Activated CD4-positive, alpha-beta T cell treated with anti-CD3 and anti-CD28 coated beads for 36 hours (primary cell): ENCODE results near the gene AAMP. TPM values are rescaled to one million over a fixed set of nuclear protein-coding genes. Genes with fewer than 3 reads are reported as not detected.
"Not testable (repeated sequence)": the region's sequence is repeated elsewhere in the genome, so short reads cannot be mapped to it uniquely, and the experiment has no call there.

Experiments
- ATAC-seq: fragments of 200-7000 bp; cut with Tn5 transposase; one replicate; pipeline ENCODE4 v1.10.0; 2021; ENCODE audit warnings: mild to moderate bottlenecking, moderate library complexity
- CTCF ChIA-PET: fragments of 350-600 bp; sonication (Branson Sonifier 250); formaldehyde crosslinking; loops from one replicate; lab custom pipeline; 2021; ENCODE audit warnings: antibody characterized with exemption; lab: Charles Lee
- POLR2A ChIA-PET: fragments of 350-600 bp; sonication (Branson Sonifier 250); formaldehyde crosslinking; loops from one replicate; lab custom pipeline; 2021; ENCODE audit warnings: antibody characterized with exemption, inconsistent platforms; lab: Charles Lee
- DNase-seq: peaks from one replicate; pipeline ENCODE4 v3.0.0-alpha.2; 2020
- H3K27ac Mint-ChIP-seq: one replicate; pipeline ENCODE4 v1.8.0; 2021; ENCODE audit warnings: mixed read lengths
- H3K27me3 Mint-ChIP-seq: one replicate; pipeline ENCODE4 v1.8.0; 2021; ENCODE audit warnings: mixed read lengths
- H3K36me3 Mint-ChIP-seq: one replicate; pipeline ENCODE4 v1.8.0; 2021; ENCODE audit warnings: low read depth, mixed read lengths
- H3K4me1 Mint-ChIP-seq: one replicate; pipeline ENCODE4 v1.8.0; 2021; ENCODE audit warnings: mixed read lengths
- H3K4me3 Mint-ChIP-seq: one replicate; pipeline ENCODE4 v1.8.0; 2021; ENCODE audit warnings: mild to moderate bottlenecking, moderate library complexity, mixed read lengths
- H3K9me3 Mint-ChIP-seq: one replicate; pipeline ENCODE4 v1.8.0; 2021; ENCODE audit warnings: low read depth, mixed read lengths
- intact Hi-C, 2 experiments: fragments of 100-400 bp; cut with DNase I in 1 of 2; cut with micrococcal nuclease in 1 of 2; formaldehyde crosslinking; loops; one replicate each; pipeline versions ENCODE4 v1.14.2 to v1.15.1; 2022 to 2024; cut with DNase I, micrococcal nuclease
- total RNA-seq, 2 experiments: library from RNA; stranded (reverse); gene quantifications; one replicate each; pipeline ENCODE4 v1.2.3, GENCODE V29; 2021

AAMP gene, protein sequence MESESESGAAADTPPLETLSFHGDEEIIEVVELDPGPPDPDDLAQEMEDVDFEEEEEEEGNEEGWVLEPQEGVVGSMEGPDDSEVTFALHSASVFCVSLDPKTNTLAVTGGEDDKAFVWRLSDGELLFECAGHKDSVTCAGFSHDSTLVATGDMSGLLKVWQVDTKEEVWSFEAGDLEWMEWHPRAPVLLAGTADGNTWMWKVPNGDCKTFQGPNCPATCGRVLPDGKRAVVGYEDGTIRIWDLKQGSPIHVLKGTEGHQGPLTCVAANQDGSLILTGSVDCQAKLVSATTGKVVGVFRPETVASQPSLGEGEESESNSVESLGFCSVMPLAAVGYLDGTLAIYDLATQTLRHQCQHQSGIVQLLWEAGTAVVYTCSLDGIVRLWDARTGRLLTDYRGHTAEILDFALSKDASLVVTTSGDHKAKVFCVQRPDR
- 10 to 100 TPM; 49.7 to 72.2 TPM for total RNA-seq

DNA sequence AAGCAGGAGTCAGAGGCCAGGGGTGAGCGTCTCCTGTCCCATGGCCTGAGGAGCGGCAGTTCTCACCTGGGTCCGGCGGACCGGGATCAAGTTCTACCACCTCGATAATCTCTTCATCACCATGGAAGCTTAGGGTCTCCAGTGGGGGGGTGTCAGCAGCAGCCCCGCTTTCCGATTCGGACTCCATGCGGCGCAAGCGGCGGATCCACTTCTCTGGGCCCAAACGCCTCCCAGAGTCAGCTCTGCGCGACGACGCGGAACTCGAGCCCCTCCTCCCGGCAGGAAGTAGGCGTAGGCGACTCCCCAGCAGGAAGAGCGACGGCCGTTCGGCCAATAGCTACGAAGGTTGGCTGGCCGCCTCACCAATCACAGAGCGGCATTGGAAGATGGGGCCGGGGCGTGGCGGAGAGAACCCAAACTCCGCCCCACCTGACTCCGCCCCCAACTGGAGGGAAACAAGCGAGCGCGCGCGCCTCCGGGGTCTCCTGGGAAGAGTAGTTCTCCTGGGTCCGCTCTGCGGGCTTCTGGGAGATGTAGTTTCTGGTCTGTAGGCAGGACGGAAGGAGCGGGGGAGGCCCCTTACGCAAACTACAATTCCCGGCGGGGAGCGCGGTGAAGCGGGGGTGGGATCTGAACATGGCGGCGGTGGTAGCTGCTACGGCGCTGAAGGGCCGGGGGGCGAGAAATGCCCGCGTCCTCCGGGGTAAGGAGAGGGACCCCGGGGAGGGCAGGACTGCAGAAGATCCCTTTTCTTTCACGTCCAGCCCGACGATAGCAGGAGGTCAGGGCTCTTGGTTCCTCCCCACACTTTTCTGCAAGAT lies at the start of gene AAMP, which contains the start of gene PNKD:
TSS of gene AAMP (minus strand) at position 238 of the 821 bp plus-strand sequence. CDS start at position 187, 51 bp downstream.
TSS of gene PNKD (plus strand) at position 620 of the 821 bp plus-strand sequence. CDS start at position 637, 17 bp downstream.
- intact Hi-C loops: loop anchor here (1.0 to 5.0 kb wide), 16 partner anchors 16 to 1858 kb away; partner anchors contain the start of genes ARPC2 (in 2 of the 2), CNOT9 (in 2 of the 2), TMBIM1 (in 2 of the 2) and USP37 (in 2 of the 2)
- peaks cover 33% of the 10 kb centered on the region for H3K36me3 Mint-ChIP-seq
- CTCF ChIA-PET: interaction anchor here (0.6 to 7.4 kb wide), 18 partner anchors 13 to 949 kb away, joined by 3 to 205 read pairs (median 4); partner anchors contain the start of genes ABCB6, ARPC2, CATIP and RNF25

DNA sequence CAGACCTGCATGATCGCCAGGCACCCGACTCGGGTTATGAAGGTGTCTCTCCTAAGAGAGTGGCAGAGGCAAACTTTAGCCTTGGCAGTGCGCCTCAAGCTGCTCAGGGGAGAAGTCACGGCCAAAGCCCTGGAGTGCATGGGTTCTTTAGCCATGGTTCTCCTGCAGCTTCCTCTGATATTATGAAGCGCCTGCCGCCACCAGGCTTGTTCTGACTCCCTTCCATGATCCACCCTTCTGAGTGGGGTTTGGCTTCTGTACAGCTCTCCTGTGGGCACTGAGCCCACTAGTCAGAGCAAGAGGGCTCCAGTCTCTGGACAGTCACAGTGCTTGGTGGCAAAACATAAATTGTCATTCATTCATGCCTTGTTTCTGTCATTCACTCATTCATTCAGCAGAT lies 48.3 kb upstream of the AAMP start:
- POLR2A ChIA-PET: no interaction called here

More for the DNA sequence above, at the start of gene AAMP, which contains the start of gene PNKD:
- peak within 1 kb of the TSS; percentile 86 for H3K27ac Mint-ChIP-seq
- peaks cover 34% of the 10 kb centered on the region for H3K4me1 Mint-ChIP-seq
- peak within 1 kb of the TSS; percentile 88 for H3K4me3 Mint-ChIP-seq
- H3K27me3 Mint-ChIP-seq: no peaks in the 10 kb centered on the region
- DNase-seq: peak; percentile 100
- peak; percentile 92 for ATAC-seq
- POLR2A ChIA-PET: interaction anchor here (0.6 to 2.3 kb wide), 10 partner anchors 11 to 217 kb away, joined by 3 to 24 read pairs (median 4); partner anchors contain the start of gene ARPC2
- H3K9me3 Mint-ChIP-seq: no peaks in the 10 kb centered on the region

DNA sequence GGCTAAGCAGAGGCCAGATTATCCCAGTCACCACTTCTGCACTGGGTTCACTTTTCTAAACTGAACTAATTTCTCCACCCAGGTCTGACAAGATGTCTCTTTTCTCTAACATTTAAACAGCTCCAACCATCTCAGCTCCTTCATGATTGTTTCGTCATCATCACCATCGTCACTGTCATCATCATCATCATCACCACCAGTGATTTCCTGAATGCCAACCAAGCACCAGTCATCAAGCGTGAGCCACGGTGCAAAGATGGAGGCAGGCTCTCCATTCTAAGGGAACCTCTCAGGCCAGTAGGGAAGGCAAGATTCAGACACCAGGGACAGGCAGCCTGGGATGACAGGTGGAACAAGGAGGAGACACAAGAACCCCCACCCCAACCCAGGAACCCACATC lies 47.9 kb upstream of the AAMP start:
- Mint-ChIP-seq H3K27me3 (no peaks in the 10 kb centered on the region), H3K27ac (no peak overlapping the region), H3K9me3 (no peaks in the 10 kb centered on the region), H3K4me1 (peaks cover 45% of the 10 kb centered on the region), H3K4me3 (no peak overlapping the region), H3K36me3 (peaks cover 3% of the 10 kb centered on the region)
- no peak for ATAC-seq
- ChIA-PET POLR2A (interaction anchor here (0.5 kb wide), 1 partner anchor 59 kb away, joined by 15 read pairs; no protein-coding TSS in a partner anchor), CTCF (interaction anchor here (0.8 to 1.0 kb wide), 2 partner anchors 25 to 76 kb away, joined by 3 to 4 read pairs; partner anchors contain the start of gene TMBIM1)
- intact Hi-C loops: no loop called here
- DNase-seq: peak; percentile 30

More for the DNA sequence above, 48.3 kb upstream of the AAMP start:
- Mint-ChIP-seq H3K4me3 (no peak overlapping the region), H3K27ac (peak overlapping the region; percentile 53), H3K4me1 (peaks cover 45% of the 10 kb centered on the region), H3K36me3 (peaks cover 3% of the 10 kb centered on the region), H3K27me3 (no peaks in the 10 kb centered on the region), H3K9me3 (no peaks in the 10 kb centered on the region)
- CTCF ChIA-PET: interaction anchor here (0.8 to 1.0 kb wide), 2 partner anchors 26 to 75 kb away, joined by 3 to 4 read pairs; partner anchors contain the start of gene TMBIM1
- no peak for DNase-seq
- no peak for ATAC-seq
- intact Hi-C loops: no loop called here

DNA sequence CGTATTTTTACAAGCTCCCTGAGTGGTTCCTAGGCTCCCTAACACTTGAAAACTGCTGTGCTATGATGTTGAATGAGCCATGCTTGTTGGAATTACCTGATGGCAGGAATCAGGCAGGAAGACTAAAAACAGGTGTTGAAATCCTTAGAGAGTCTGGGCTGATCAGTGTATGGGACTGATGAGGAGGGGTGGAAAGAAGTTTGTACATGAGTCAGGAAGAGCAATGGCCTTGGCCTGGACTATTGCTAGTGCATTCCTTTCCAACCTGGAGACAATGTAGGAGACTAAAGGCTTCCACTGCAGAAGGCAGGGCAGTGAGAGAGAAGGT lies 47.3 kb upstream of the AAMP start:
- Mint-ChIP-seq H3K27ac (peak overlapping the region; percentile 62), H3K4me3 (no peak overlapping the region), H3K9me3 (no peaks in the 10 kb centered on the region), H3K36me3 (peaks cover 3% of the 10 kb centered on the region), H3K4me1 (peaks cover 42% of the 10 kb centered on the region), H3K27me3 (no peaks in the 10 kb centered on the region)
- ChIA-PET CTCF (interaction anchor here (0.8 to 2.9 kb wide), 3 partner anchors 15 to 76 kb away, joined by 3 to 12 read pairs (median 4); partner anchors contain the start of gene TMBIM1), POLR2A (interaction anchor here (0.5 kb wide), 1 partner anchor 60 kb away, joined by 15 read pairs; no protein-coding TSS in a partner anchor)
- intact Hi-C loops: no loop called here
- DNase-seq (no peak), ATAC-seq (no peak)

DNA sequence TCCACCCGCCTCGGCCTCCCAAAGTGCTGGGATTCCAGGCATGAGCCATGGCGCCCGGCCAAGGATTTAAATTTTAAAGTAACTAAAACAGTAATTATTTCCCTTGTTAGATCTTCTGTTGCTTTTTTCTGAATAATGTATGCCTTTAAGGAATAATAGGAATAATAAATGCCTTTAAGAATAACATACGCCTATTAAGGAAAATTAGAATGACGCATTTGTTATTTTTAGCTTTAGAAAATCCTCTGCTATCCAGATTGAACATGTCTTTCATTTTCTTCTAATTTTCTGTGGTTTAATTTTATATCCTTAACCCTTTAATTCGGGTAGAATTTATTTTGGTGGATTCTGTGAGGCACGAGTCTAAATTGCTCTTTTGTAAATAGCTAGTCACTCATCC lies 45.5 kb upstream of the AAMP start:
- no peak overlapping the region for H3K4me3 Mint-ChIP-seq
- no peak overlapping the region for H3K27ac Mint-ChIP-seq
- intact Hi-C loops: no loop called here
- POLR2A ChIA-PET: no interaction called here
- no peaks in the 10 kb centered on the region for H3K27me3 Mint-ChIP-seq
- no peak for ATAC-seq
- peaks cover 33% of the 10 kb centered on the region for H3K4me1 Mint-ChIP-seq
- CTCF ChIA-PET: interaction anchor here (0.9 to 2.9 kb wide), 3 partner anchors 11 to 74 kb away, joined by 3 to 12 read pairs (median 6); no protein-coding TSS in a partner anchor
- DNase-seq: no peak
- H3K9me3 Mint-ChIP-seq: no peaks in the 10 kb centered on the region
- H3K36me3 Mint-ChIP-seq: peaks cover 3% of the 10 kb centered on the region

DNA sequence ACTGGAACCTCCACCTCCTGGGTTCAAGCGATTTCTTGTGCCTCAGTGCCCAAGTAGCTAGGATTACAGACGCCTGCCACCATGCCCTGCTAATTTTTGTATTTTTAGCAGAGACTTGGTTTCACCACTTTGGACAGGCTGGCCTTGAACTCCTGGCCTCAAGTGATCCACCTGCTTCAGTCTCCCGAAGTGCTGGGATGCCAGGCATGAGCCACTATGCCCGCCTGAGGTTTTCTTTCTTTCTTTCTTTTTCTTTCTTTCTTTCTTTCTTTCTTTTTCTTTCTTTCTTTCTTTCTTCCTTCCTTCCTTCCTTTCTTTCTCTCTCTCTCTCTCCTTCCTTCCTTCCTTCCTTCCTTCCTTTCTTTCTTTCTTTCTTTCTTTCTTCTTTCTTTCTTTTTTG lies 44.8 kb upstream of the AAMP start:
- H3K9me3 Mint-ChIP-seq, H3K27me3 Mint-ChIP-seq, ATAC-seq, DNase-seq, H3K4me3 Mint-ChIP-seq, H3K36me3 Mint-ChIP-seq, H3K27ac Mint-ChIP-seq, POLR2A ChIA-PET, intact Hi-C loops: not testable (repeated sequence)
- CTCF ChIA-PET: interaction anchor here (2.9 kb wide), 1 partner anchor 12 kb away, joined by 12 read pairs; no protein-coding TSS in a partner anchor
- peaks cover 31% of the 10 kb centered on the region for H3K4me1 Mint-ChIP-seq

- Mint-ChIP-seq H3K4me3 (no peak overlapping the region), H3K9me3 (no peaks in the 10 kb centered on the region), H3K27ac (no peak overlapping the region), H3K36me3 (peaks cover 3% of the 10 kb centered on the region), H3K4me1 (peaks cover 30% of the 10 kb centered on the region), H3K27me3 (peaks cover 2% of the 10 kb centered on the region)
- ChIA-PET POLR2A (no interaction called here), CTCF (no interaction called here)
- ATAC-seq: no peak
- intact Hi-C loops: no loop called here
- no peak for DNase-seq
Observed at GRCh38 chr2:218313356-218313755, 43.4 kb upstream of the AAMP start.

DNA sequence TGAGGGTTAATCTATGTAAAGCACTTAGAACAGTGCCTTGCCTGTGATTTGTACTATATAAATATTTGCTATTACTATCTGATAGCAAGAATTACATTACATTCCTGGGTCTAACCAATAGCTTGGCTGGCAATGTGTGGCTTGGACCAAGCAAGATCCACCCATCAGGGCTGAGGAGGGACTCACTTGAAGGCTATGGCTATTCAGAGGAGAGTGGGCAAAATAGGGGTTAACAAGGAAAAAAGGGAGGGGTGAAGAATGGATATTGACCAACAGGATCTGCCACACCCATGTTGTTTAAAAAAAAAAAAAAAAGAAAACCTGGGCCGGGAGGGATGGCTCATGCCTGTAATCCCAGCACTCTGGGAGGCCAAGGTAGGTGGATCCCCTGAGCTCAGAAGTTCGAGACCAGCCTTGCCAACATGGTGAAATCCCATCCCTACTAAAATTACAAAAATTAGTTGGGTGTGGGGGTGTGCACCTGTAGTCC lies 42.4 kb upstream of the AAMP start:
- H3K27me3 Mint-ChIP-seq: peaks cover 2% of the 10 kb centered on the region
- peaks cover 3% of the 10 kb centered on the region for H3K36me3 Mint-ChIP-seq
- ATAC-seq (no peak), DNase-seq (no peak)
- intact Hi-C loops: no loop called here
- peaks cover 26% of the 10 kb centered on the region for H3K4me1 Mint-ChIP-seq
- CTCF ChIA-PET: interaction anchor here (0.6 to 1.0 kb wide), 3 partner anchors 12 to 546 kb away, joined by 3 read pairs; no protein-coding TSS in a partner anchor
- H3K4me3 Mint-ChIP-seq: no peak overlapping the region
- H3K9me3 Mint-ChIP-seq: no peaks in the 10 kb centered on the region
- POLR2A ChIA-PET: no interaction called here
- no peak overlapping the region for H3K27ac Mint-ChIP-seq

DNA sequence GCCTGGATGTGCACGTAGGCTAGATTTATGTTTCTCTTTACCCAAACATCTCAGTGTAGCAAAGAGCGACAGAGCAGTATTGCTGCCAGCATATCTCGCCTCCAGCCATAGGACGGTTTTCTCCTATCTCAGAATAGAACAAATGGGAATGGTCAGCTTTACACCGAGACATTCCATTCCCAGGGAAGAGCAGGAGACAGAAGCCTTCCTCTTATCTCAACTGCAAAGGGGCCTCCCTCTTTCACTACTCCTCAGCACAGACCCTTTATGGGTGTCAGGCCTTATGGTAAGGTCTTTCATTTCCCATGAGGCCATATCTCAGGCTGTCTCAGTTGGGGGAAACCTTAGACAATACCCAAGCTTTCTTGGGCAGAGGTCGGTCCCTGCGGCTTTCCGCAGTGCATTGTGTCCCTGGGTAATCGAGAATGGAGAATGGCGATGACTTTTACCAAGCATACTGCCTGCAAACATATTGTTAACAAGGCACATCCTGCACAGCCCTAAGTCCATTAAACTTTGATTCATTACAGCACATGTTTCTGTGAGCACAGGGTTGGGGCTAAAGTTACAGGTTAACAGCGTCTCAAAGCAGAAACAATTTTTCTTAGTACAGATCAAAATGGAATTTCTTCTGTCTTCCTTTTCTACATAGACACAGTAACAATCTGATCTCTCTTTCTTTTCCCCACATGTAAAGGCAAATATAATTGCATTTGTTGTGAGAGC lies 41.8 kb upstream of the AAMP start:
- H3K4me1 Mint-ChIP-seq: peaks cover 19% of the 10 kb centered on the region
- DNase-seq, intact Hi-C loops, H3K27ac Mint-ChIP-seq, H3K4me3 Mint-ChIP-seq, H3K9me3 Mint-ChIP-seq, POLR2A ChIA-PET, H3K36me3 Mint-ChIP-seq, ATAC-seq, H3K27me3 Mint-ChIP-seq: not testable (repeated sequence)
- CTCF ChIA-PET: interaction anchor here (0.6 to 1.0 kb wide), 3 partner anchors 12 to 479 kb away, joined by 3 read pairs; no protein-coding TSS in a partner anchor

DNA sequence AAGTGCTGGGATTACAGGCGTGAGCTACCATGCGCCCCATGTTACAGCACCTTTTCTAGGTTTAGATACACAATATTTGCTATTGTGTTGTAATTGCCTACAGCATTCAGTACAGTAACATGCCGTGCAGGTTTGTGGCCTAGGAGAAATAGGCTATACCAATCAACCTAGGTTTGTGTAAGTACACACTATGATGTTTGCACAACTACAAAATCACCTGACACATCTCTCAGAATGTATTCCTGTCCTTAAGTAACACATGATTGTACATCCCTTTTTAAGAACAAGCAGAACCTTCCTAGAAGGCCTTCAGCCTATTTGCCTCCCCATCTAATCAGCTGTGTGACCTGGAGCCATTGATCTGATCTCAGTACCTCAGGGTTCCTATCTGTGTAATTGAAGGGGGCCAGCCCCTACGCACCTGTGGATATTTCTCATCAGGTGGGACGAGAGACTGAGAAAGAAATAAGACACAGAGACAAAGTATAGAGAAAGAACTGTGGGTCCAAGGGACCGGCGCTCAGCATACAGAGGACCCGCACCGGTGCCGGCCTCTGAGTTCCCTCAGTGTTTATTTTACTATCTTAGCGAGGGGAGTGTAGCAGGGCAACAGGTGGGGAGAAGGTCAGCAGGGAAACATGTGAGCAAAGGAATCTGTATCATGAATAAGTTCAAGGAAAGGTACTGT lies 41.1 kb upstream of the AAMP start:
- CTCF ChIA-PET: interaction anchor here (0.6 kb wide), 1 partner anchor 479 kb away, joined by 3 read pairs; no protein-coding TSS in a partner anchor
- Mint-ChIP-seq H3K4me1 (peaks cover 12% of the 10 kb centered on the region), H3K4me3 (no peak overlapping the region), H3K36me3 (no peaks in the 10 kb centered on the region), H3K27me3 (peaks cover 2% of the 10 kb centered on the region), H3K9me3 (no peaks in the 10 kb centered on the region), H3K27ac (no peak overlapping the region)
- intact Hi-C loops: no loop called here
- DNase-seq (no peak), ATAC-seq (no peak)
- POLR2A ChIA-PET: no interaction called here
